Activated T-helper 2 cell treated with anti-CD3 and anti-CD28 coated beads, Interferon-gamma antibody, Interleukin-2, Interleukin-4, amounts not matched to agents 10 μg/mL and 5 μg/mL and 100 μg/mL, durations not matched to agents 14 hours and 24 hours and 36 hours (primary cell): Measurements from ENCODE around the gene ZC3H7A. TPM values are rescaled to one million over a fixed set of nuclear protein-coding genes. Genes with fewer than 3 reads are reported as not detected.

Experiments used
- DNase-seq: peaks from one replicate; pipeline ENCODE4 v3.0.0; 2021; ENCODE audit warnings: low spot score
- H3K27ac Mint-ChIP-seq: one replicate; pipeline ENCODE4 v1.8.0; 2021; ENCODE audit warnings: mixed read lengths
- H3K27me3 Mint-ChIP-seq: one replicate; pipeline ENCODE4 v1.8.0; 2021; ENCODE audit warnings: low read depth, mixed read lengths
- H3K36me3 Mint-ChIP-seq: one replicate; pipeline ENCODE4 v1.8.0; 2021; ENCODE audit warnings: low read depth, mixed read lengths
- H3K4me1 Mint-ChIP-seq: one replicate; pipeline ENCODE4 v1.8.0; 2021; ENCODE audit warnings: low read depth, mixed read lengths
- H3K4me3 Mint-ChIP-seq: one replicate; pipeline ENCODE4 v1.8.0; 2021; ENCODE audit warnings: low read depth, mild to moderate bottlenecking, moderate library complexity, mixed read lengths
- H3K9me3 Mint-ChIP-seq: one replicate; pipeline ENCODE4 v1.8.0; 2021; ENCODE audit warnings: mixed read lengths
- intact Hi-C: fragments of 100-400 bp; cut with micrococcal nuclease; formaldehyde crosslinking; loops from one replicate; pipeline ENCODE4 v1.15.1; 2023
- total RNA-seq: library from RNA; stranded (reverse); gene quantifications from 2 replicates; pipeline ENCODE4 v1.2.3, GENCODE V29; 2022

ZC3H7A gene
- total RNA-seq, 1 donor from 2014 or later = 63.4 TPM

DNA sequence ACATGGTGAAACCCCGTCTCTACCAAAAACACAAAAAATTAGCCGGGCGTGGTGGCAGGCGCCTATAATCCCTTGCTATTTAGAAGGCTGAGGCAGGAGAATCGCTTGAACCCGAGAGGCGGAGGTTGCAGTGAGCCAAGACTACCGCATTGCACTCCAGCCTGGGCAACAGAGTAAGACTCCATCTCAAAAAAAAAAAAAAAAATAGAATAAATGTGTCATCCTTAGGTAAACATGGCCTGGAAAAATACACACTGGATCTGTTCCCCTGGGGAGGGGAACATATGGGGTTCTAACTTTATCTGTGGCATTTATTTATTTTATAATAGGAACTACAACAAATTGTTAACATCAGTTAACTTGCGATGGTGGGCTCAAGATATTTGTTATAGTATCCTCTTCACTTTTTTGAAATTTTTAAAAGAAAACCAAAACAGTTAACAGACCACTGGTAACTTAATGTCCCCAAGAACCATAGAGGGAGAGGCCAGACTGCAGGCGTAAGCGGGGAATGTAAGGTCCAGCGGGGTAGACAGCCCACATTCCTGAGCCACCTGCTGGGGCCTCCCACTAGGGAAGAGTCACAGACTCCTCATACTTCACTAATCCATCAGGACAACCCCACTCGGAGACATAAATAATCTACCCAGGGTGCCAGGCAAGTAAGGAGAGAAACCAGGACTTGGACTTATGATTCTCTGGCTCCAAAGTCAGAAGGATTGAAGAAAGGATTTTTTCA, 41.9 kb downstream of the ZC3H7A start:
- DNase-seq = no peak
- H3K36me3 Mint-ChIP-seq = peaks cover 77% of the 10 kb centered on the region
- H3K27me3 Mint-ChIP-seq = no peaks in the 10 kb centered on the region
- no peaks in the 10 kb centered on the region for H3K9me3 Mint-ChIP-seq
- no peaks in the 10 kb centered on the region for H3K4me1 Mint-ChIP-seq
- no peak overlapping the region for H3K27ac Mint-ChIP-seq
- intact Hi-C loops = no loop called here
- H3K4me3 Mint-ChIP-seq = no peak overlapping the region

- Mint-ChIP-seq H3K9me3 (no peaks in the 10 kb centered on the region), H3K4me1 (peaks cover 1% of the 10 kb centered on the region), H3K4me3 (no peak overlapping the region), H3K27me3 (no peaks in the 10 kb centered on the region), H3K36me3 (peaks cover 74% of the 10 kb centered on the region), H3K27ac (no peak overlapping the region)
- intact Hi-C loops = no loop called here
- DNase-seq = no peak
These were observed 44.2 kb downstream of the ZC3H7A start for GRCh38 chr16:11752856-11753255.

- Mint-ChIP-seq H3K36me3 (peaks cover 62% of the 10 kb centered on the region), H3K27me3 (no peaks in the 10 kb centered on the region), H3K4me3 (no peak overlapping the region), H3K9me3 (no peaks in the 10 kb centered on the region), H3K27ac (no peak overlapping the region), H3K4me1 (peaks cover 1% of the 10 kb centered on the region)
- intact Hi-C loops = no loop called here
- no peak for DNase-seq
These were observed 47.0 kb downstream of the ZC3H7A start for GRCh38 chr16:11750056-11750455.

DNA sequence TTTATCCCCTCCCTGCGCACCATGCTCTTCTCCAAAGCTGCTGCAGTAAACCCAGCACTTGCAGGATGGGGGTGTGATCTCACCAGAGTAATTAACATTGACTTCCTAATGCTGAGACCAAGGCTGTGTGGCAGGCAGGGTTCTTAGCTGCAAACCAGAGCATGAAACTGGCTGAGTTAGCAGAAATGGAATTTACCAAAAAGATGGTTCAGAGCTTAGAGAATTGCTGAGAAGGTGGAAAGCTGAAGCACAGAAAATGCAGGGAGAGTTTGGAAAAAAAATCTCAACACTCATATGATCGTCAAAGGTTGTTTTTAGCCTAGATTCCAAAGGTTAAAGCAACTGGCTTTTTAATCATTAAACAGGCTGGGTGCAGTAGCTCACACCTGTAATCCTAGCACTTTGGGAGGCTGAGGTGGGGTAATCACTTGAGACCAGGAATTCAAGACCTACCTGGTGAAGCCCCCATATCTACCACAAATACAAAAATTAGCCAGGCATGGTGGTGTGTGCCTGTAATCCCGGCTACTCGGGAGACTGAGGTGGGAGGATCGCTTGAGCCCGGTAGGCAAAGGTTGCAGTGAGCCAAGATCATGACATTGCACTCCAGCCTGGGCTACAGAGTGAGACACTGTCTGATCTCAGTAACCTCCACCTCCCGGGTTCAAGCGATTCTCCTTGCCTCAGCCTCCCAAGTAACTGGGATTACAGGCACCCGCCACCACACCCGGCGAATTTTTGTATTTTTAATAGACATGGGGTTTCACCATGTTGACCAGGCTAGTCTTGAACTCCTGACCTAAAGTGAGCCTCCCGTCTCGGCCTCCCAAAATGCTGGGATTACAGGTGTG, 48.4 kb downstream of the ZC3H7A start:
- peaks cover 11% of the 10 kb centered on the region for H3K4me1 Mint-ChIP-seq
- peak; percentile 7 for DNase-seq
- H3K36me3 Mint-ChIP-seq = peaks cover 53% of the 10 kb centered on the region
- peak overlapping the region; percentile 47 for H3K27ac Mint-ChIP-seq
- no peaks in the 10 kb centered on the region for H3K27me3 Mint-ChIP-seq
- H3K9me3 Mint-ChIP-seq = no peaks in the 10 kb centered on the region
- intact Hi-C loops = loop anchor here (10.0 kb wide), 1 partner anchor 166 kb away; the partner anchor contains the start of gene GSPT1
- no peak overlapping the region for H3K4me3 Mint-ChIP-seq

GRCh38 chr16:11747949-11748403, 49.1 kb downstream of the ZC3H7A start:
- Mint-ChIP-seq H3K9me3 (no peaks in the 10 kb centered on the region), H3K4me3 (no peak overlapping the region), H3K27ac (peak overlapping the region; percentile 47), H3K36me3 (peaks cover 47% of the 10 kb centered on the region), H3K4me1 (peaks cover 14% of the 10 kb centered on the region), H3K27me3 (no peaks in the 10 kb centered on the region)
- DNase-seq = no peak
- intact Hi-C loops = loop anchor here (10.0 kb wide), 1 partner anchor 167 kb away; the partner anchor contains the start of gene GSPT1

DNA sequence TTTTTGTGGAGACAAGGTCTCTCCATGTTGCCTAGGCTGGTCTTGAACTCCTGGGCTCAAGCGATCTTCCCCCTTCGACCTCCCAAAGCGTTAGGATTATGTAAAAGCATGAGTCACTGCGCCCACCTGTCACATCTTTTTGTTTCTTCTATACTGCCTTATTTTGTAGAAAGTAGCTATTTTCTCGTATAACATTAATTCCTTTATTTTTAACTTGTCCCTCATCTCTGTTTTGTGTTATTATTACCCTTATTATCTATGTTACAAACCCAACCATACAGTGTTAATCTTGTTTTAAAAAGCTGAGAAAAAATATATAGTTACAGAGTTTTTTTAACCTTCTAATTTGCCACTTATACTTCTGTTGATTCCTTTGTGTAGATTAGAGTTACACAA, 53.0 kb downstream of the ZC3H7A start:
- Mint-ChIP-seq H3K9me3 (no peaks in the 10 kb centered on the region), H3K4me1 (peaks cover 38% of the 10 kb centered on the region), H3K27me3 (no peaks in the 10 kb centered on the region), H3K27ac (peak overlapping the region; percentile 60), H3K4me3 (peak overlapping the region; percentile 65), H3K36me3 (peaks cover 42% of the 10 kb centered on the region)
- intact Hi-C loops = loop anchor here (5.0 to 10.0 kb wide), 3 partner anchors 108 to 171 kb away; partner anchors contain the start of genes GSPT1 and RSL1D1
- DNase-seq = peak; percentile 5

GRCh38 chr16:11743308-11744074, 53.6 kb downstream of the ZC3H7A start:
- Mint-ChIP-seq H3K9me3 (no peaks in the 10 kb centered on the region), H3K4me1 (peaks cover 43% of the 10 kb centered on the region), H3K27me3 (no peaks in the 10 kb centered on the region), H3K4me3 (peak overlapping the region; percentile 85), H3K36me3 (peaks cover 43% of the 10 kb centered on the region), H3K27ac (peak overlapping the region; percentile 91)
- DNase-seq = no peak
- intact Hi-C loops = loop anchor here (2.0 to 10.0 kb wide), 4 partner anchors 53 to 171 kb away; partner anchors contain the start of genes GSPT1, RSL1D1 and ZC3H7A

- H3K36me3 Mint-ChIP-seq = peaks cover 45% of the 10 kb centered on the region
- peak within 1 kb of the TSS; percentile 91 for H3K27ac Mint-ChIP-seq
- peak; percentile 99 for DNase-seq
- no peaks in the 10 kb centered on the region for H3K9me3 Mint-ChIP-seq
- peak within 1 kb of the TSS; percentile 93 for H3K4me3 Mint-ChIP-seq
- intact Hi-C loops = loop anchor here (2.0 to 10.0 kb wide), 4 partner anchors 54 to 172 kb away; partner anchors contain the start of genes GSPT1, RSL1D1 and ZC3H7A
- no peaks in the 10 kb centered on the region for H3K27me3 Mint-ChIP-seq
- H3K4me1 Mint-ChIP-seq = peaks cover 50% of the 10 kb centered on the region
These were observed 54.3 kb downstream of the ZC3H7A start, which contains the start of gene TXNDC11 for GRCh38 chr16:11742536-11743307. Gene TXNDC11, minus strand, starts transcription at chr16:11742857. Its CDS starts 127 bp downstream, at chr16:11742730.

DNA sequence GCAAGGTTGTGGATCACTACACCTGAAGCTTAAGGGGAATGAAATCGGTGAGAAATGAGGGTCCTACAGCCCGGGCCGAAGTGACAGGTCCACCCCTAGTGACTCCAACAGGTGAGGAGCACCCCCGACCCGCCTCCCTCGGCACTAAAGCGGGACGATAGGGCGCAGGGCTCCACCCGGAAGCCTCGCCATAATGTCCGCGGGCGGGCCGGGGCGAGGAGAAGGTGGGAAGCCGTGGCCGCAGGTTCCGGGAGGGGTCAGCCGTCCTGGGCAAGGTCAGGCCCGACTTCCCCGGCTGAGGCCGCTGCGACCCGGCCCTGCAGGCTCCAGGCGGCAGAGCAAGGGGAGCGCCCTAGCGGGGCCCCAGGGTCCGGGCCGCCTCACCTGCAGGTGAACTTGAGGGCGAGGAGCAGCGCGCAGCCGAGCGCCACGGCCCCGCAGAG, 54.9 kb downstream of the ZC3H7A start:
- Mint-ChIP-seq H3K9me3 (no peaks in the 10 kb centered on the region), H3K4me1 (peaks cover 53% of the 10 kb centered on the region), H3K4me3 (peak overlapping the region; percentile 93), H3K27ac (peak overlapping the region; percentile 90), H3K36me3 (peaks cover 49% of the 10 kb centered on the region), H3K27me3 (no peaks in the 10 kb centered on the region)
- intact Hi-C loops = loop anchor here (2.0 to 10.0 kb wide), 4 partner anchors 55 to 173 kb away; partner anchors contain the start of genes GSPT1, RSL1D1 and ZC3H7A
- peak; percentile 47 for DNase-seq

DNA sequence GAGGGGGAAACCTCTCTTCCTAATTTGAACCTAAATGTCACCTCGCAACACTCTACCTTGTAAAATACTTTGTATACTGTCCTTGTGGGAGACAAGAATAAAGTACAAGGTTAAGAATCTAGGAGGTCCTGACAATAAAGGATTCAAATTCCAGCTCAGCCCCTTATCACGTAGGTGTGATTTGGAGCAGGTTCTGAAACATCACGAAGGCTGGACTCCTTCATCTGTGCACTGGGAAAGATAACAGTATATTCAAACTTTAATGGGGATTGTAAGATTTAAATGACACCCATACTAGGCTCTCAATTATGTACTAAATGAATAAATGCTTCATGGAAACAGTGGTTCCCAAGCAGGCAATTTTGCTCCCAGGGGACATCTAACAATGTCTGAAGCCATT, 56.5 kb downstream of the ZC3H7A start:
- intact Hi-C loops = loop anchor here (5.0 to 10.0 kb wide), 3 partner anchors 112 to 174 kb away; partner anchors contain the start of genes GSPT1 and RSL1D1
- Mint-ChIP-seq H3K4me1 (peaks cover 66% of the 10 kb centered on the region), H3K27me3 (no peaks in the 10 kb centered on the region), H3K4me3 (peak overlapping the region; percentile 93), H3K27ac (peak overlapping the region; percentile 90), H3K36me3 (peaks cover 61% of the 10 kb centered on the region), H3K9me3 (no peaks in the 10 kb centered on the region)
- no peak for DNase-seq

GRCh38 chr16:11738742-11739544, 58.1 kb downstream of the ZC3H7A start:
- Mint-ChIP-seq H3K27ac (peak overlapping the region; percentile 76), H3K4me1 (peaks cover 73% of the 10 kb centered on the region), H3K4me3 (peak overlapping the region; percentile 93), H3K27me3 (no peaks in the 10 kb centered on the region), H3K9me3 (no peaks in the 10 kb centered on the region), H3K36me3 (peaks cover 73% of the 10 kb centered on the region)
- intact Hi-C loops = loop anchor here (10.0 kb wide), 1 partner anchor 774 kb away; no protein-coding TSS in a partner anchor
- no peak for DNase-seq
